Measurements from ENCODE around the gene CFAP210.
A peak's percentile ranks its signal among the peaks of the same experiment; 100 is the strongest.
"Not testable (repeated sequence)": the region's sequence is repeated elsewhere in the genome, so short reads cannot be mapped to it uniquely, and the experiment has no call there.

Gene CFAP210

DNA sequence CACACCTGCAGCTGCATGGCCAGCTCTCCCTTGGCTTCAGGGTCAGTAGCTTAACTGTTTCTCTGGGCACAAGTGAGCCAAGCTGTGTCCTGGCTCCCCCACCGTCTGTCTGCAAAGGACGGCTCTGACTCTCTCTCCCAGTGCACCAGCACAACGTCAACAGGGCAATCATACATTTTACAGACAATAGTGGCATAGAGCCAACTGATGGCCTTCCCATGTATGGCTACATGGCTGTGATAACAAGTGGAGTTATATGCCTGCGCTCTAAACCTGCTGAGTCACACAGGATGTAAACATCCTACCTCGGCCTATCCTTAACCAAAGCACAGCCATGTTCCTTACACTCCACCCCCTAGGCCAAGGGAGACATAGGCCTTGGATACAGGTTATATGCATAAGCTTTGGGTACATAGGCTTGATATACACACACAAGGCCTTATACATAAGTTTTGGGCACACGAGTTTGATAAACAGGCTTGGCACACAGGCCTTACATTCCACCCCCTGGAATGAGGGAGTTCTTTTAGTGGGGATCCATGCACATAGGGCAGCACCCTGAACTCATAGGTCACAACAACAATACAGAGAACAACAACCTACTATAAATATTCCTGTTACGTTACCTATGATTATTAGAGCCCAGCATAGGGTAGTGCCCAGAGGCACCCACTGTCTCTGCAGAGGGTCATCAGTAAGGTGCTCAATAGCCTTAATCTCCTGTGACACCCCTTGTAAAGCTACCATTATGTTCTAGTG lies 17.7 kb upstream of the CFAP210 start:
- no peak for DNase-seq

DNA sequence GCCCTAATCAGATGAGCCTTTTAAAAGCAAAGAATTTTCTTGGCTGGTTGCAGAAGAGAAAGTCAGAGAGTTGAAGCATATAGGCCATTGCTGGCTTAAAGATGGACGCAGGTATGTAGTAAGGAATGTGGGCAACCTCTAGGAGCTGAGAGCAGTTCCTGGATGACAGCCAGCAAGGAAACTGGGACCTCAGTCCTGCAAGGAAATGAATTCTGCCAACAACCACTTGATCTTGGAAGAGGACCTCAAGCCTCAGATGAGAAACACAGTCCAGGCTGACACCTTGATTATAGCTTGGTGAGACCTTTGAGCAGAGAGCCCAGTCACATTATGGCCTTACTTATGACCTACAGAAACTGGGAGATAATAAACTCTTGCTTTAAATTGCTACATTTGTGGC lies 15.8 kb upstream of the CFAP210 start:
- no peak for DNase-seq

GRCh38 chr2:169709331-169709730 lies 15.1 kb upstream of the CFAP210 start:
- DNase-seq = no peak

DNA sequence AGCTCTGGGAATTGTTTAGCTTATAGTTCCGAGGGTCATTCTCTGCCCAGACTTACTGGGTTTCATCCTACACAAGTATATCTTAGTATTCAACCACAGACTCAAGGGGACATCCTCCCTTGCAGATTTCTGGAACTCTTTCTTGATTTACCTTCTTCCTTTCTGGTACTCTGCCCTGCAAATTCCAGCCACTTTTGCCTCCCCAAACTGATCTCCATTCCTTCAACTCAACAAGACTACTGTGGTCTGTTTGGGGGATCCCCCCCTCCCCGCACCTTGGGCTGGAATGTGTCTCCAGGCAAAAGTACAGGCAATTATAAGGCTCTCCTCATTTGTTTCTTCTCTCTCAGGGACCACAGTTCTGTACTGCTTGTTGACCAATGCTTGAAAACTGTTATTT lies 13.4 kb upstream of the CFAP210 start:
- DNase-seq = no peak

GRCh38 chr2:169705927-169706326 lies 11.7 kb upstream of the CFAP210 start:
- no peak for DNase-seq

DNA sequence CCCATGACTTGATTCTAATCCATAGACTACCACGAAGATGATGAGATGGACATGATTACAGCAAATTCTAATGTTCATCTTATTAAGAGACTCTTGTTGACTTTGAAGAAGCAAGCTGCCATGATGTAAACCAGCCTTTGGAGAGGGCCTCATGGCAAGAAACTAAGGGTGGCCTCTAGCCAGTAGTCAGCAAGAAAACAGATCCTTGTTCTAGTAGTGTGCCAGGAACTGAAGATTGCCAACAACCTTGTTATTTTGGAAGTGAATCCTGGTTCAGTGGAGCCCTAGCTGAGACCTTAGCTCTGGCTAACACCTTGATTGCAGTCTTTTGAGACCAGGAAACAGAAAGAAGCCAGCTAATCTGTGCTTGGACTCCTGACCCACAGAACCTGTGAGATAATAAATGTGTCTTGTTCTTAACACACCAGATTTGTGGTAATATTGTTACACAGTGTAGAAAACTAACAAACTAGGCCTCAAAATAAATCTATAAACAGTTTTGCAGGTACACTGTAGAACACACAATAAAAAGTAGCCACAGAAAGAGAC lies 10.0 kb upstream of the CFAP210 start:
- DNase-seq = no peak

DNA sequence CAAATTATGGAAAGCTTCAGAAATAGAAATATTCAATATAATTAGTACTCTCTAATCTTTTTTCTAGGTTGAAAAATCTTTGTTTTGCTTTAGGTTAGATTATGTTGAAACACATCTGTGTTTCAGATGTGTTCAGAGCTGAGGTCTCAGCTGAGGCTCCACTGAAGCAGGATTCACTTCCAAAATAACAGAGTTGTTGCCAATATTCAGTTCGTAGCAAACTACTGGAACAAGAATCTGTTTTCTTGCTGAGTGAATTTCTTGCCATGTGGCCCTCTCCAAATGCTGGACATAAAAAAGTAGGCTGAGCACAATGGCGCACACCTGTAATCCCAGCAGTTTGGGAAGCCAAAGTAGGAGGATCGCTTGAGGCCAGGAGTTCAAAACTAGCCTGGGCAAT lies 8.8 kb upstream of the CFAP210 start:
- no peak for DNase-seq

DNA sequence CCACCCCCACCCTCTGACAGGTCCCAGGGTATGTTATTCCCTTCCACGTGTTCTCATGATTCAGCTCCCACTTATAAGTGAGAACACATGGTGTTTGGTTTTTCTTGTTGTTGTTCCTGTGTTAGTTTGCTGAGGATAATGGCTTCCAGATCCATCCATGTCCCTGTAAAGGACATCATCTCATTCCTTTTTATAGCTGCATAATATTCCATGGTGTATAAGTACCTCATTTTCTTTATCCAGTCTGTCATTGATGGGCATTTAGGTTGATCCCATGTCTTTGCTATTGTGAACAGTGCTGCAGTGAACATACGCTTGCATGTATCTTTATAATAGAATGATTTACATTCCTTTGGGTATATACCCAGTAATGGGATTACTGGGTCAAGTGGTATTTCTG lies 5.0 kb upstream of the CFAP210 start:
- DNase-seq = not testable (repeated sequence)

GRCh38 chr2:169696381-169696780 lies 2.2 kb upstream of the CFAP210 start:
- DNase-seq = no peak

- DNase-seq = no peak
Observed at GRCh38 chr2:169694894-169695260, 672 bp upstream of the CFAP210 start.

DNA sequence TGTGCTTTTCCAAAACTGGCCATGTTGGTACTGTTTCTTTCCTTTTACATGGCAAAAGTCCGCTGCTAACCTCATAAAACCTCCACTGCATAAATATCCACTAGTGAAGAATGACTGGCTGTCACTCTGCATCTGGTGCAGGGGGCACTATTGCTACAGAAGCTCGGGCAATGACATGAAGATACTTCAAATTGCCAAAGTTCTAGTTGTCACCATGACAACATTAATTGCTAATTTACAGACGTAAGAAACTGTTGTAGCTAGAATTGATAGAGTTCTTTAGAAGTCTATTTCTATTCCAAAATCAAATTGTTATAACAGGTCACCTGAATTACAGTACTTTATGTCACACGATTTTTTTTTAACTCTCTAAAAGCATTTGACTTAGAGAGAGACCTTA lies 845 bp downstream of the CFAP210 start:
- DNase-seq = peak; percentile 45 to 71

DNA sequence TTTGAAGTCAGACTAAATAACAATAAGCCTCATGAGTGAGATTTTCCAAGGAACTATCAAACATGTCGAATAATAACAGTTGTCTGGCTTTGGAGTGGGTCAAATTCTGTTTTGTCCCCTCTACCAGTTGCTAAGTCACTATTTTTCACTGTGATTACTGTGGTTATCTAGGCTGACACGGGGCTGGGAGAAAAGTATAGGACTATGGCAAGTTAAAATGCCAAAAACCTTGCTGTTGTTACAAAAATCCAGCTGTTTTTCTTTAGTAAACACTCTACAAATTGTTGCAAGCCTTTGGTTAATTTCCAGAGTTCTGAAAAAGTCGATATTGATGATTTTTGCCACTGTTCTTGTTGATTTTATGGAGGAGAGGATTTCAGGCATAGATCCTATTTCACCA lies 1.5 kb downstream of the CFAP210 start:
- no peak for DNase-seq

GRCh38 chr2:169690958-169691357 lies 3.2 kb downstream of the CFAP210 start:
- DNase-seq = no peak

GRCh38 chr2:169687943-169688342 lies 6.3 kb downstream of the CFAP210 start:
- not testable (repeated sequence) for DNase-seq

DNA sequence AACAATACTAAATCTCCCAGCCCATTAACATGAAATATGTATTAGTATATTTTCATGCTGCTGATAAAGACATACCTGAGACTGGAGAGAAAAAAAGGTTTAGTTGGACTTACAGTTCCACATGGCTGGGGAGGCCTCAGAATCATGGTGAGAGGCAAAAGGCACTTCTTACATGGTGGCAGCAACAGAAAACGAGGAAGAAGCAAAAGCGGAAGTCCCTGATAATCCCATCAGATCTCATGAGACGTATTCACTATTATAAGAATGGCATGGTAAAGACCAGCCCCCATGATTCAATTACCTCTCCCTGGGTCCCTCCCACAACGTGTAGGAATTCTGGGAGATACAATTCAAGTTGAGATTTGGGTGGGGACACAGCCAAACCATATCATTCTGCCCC lies 7.4 kb downstream of the CFAP210 start:
- not testable (repeated sequence) for DNase-seq

DNA sequence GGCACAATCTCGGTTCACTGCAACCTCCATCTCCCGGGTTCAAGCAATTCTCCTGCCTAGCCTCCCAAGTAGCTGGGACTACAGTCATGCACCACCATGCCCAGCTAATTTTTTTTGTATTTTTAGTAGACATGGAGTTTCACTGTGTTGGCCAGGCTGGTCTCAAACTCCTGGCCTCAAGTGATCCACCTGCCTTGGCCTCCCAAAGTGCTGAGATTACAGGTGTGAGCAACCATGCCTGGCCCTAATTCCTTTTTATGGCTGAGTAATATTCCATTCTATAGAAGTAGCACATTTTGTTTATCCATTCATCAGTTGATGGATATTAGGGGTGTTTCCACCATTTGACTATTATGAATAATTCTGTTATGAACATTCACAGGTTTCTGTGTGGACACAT lies 9.5 kb downstream of the CFAP210 start:
- DNase-seq = not testable (repeated sequence)

- DNase-seq = no peak
Observed at GRCh38 chr2:169684135-169684565, 10.1 kb downstream of the CFAP210 start.

DNA sequence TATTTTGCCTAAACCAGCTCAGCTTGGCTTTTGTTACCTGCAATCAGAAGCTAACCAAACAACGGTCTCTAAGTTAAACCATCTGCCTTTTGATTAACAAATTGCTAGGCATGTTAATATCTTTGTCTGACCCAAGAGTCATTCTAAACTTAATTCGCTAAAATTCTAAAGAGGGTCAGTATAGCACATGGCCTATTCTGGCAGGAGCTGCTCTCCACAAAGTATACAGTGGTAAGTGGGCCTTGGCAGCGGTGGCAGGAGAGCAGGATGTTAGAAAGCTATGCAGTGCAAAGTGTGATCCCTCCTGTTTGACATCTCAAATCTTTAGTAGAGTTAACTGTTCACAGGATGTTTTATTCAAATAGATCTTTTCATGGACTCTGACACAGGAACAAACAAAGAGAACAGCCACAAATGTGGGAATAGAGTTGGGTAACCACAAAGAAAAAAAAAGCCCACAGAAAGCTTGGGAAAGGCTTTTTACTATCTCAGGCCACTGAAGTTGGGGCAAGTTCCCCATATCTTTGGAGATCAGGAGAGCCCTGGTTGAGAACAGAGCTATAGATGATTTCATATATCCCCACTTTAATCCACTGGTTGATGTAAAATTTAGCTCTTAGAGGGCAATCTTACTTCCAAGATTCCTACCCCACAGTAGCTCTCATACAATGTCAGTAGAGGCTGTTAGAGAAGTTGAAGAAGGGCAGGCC lies 10.6 kb downstream of the CFAP210 start:
- no peak for DNase-seq

GRCh38 chr2:169683054-169683424 lies 11.2 kb downstream of the CFAP210 start:
- peak in 1 of 2 donors; percentile 26 for DNase-seq

- DNase-seq = no peak
Observed at GRCh38 chr2:169676850-169677249, 17.4 kb downstream of the CFAP210 start.

- no peak for DNase-seq
Observed at GRCh38 chr2:169676357-169676756, 17.8 kb downstream of the CFAP210 start.

GRCh38 chr2:169673921-169674320 lies 20.3 kb downstream of the CFAP210 start:
- DNase-seq = no peak

DNA sequence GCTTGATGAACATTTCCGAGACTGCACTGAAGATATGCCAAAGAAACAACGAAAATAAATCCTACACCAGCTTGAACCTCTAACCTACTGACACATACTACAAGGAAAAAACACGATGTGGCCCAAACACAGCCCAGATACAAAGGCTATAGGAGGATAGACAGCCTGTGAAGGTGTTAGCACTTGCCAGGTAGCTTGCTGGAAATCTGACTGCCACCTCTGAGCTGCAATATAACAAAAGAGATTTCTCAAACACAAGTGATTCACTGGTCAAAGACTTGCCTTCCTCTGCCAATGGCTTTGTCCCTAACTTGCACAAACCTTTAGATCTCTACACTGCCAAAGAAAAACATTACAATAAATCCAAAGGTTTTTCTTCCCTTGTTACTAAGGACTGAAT lies 21.1 kb downstream of the CFAP210 start:
- DNase-seq = no peak

DNA sequence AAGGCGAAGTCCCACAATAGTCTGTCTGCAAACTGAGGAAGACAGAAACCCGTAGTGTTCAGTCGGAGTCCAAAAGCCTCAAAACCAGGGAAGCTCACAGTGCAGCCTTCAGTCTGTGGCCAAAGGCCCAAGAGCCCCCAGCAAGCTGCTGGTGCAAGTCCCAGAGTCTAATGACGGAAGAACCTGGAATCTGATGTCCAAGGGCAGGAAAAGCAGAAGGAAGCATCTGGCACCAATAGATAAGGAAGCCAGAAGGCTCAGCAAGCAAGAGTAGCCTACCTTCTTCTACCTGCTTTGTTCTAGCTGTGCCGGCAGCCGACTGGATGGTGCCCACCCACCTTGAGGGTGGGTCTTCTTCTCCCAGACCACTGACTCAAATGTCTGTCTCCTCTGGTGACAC lies 21.8 kb downstream of the CFAP210 start:
- DNase-seq = no peak
